ENCODE measurements around the gene BEND7.

DNA sequence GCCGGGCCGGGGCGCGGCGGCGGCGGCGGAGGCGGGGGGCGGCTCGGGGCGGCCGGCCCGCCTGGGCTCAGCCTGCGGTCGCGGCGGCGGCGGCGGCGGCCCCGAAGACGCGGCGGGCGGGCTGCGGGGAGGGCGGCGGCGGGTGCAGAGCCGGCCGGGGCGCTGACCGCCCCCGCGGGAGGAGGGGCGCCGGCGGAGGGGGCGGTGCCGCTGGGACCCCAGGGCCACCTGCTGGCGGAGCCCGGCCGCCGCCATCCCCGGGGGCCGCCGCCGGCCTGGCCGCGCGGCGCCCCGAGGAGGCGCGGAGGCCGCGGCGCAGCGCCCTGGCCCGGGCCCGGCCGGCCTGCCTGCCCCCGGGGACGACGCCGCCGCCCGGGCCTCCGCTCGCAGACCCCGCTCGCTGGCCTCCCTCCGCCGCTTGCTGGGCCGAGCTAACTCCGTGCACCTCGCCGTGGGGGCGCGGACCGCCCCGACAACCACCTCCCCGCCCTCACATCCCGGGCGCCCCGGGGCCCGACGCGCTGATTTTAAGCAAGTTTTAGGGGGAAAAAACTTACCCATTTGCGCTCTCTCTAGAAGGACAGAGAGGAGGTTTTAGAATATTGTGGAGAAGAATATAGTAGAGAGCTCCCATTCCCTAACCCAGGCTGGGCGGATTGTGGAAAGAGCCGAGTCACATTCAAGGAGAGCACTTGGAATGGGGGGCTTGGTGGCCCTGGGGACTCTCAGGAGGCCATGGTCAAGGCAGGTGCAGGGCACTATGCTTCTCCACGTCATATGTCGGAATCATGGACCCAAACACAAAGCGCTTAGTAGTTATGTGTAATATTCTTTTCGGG, at the start of gene BEND7:
- TF ChIP-seq, protein P1, sequence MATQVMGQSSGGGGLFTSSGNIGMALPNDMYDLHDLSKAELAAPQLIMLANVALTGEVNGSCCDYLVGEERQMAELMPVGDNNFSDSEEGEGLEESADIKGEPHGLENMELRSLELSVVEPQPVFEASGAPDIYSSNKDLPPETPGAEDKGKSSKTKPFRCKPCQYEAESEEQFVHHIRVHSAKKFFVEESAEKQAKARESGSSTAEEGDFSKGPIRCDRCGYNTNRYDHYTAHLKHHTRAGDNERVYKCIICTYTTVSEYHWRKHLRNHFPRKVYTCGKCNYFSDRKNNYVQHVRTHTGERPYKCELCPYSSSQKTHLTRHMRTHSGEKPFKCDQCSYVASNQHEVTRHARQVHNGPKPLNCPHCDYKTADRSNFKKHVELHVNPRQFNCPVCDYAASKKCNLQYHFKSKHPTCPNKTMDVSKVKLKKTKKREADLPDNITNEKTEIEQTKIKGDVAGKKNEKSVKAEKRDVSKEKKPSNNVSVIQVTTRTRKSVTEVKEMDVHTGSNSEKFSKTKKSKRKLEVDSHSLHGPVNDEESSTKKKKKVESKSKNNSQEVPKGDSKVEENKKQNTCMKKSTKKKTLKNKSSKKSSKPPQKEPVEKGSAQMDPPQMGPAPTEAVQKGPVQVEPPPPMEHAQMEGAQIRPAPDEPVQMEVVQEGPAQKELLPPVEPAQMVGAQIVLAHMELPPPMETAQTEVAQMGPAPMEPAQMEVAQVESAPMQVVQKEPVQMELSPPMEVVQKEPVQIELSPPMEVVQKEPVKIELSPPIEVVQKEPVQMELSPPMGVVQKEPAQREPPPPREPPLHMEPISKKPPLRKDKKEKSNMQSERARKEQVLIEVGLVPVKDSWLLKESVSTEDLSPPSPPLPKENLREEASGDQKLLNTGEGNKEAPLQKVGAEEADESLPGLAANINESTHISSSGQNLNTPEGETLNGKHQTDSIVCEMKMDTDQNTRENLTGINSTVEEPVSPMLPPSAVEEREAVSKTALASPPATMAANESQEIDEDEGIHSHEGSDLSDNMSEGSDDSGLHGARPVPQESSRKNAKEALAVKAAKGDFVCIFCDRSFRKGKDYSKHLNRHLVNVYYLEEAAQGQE (IDR thresholded peaks at IDR 0.05; ENCODE audit: borderline replicate concordance): no peak
- TF ChIP-seq, protein P1 (CRISPR knock-in tag; IDR thresholded peaks at IDR 0.05; ENCODE audit: low read depth): no peak
- no peak for TF ChIP-seq POLR3A (IDR thresholded peaks at IDR 0.05; ENCODE audit: borderline replicate concordance, extremely low read depth, insufficient read depth, insufficient read length)
- TF ChIP-seq, protein P2, sequence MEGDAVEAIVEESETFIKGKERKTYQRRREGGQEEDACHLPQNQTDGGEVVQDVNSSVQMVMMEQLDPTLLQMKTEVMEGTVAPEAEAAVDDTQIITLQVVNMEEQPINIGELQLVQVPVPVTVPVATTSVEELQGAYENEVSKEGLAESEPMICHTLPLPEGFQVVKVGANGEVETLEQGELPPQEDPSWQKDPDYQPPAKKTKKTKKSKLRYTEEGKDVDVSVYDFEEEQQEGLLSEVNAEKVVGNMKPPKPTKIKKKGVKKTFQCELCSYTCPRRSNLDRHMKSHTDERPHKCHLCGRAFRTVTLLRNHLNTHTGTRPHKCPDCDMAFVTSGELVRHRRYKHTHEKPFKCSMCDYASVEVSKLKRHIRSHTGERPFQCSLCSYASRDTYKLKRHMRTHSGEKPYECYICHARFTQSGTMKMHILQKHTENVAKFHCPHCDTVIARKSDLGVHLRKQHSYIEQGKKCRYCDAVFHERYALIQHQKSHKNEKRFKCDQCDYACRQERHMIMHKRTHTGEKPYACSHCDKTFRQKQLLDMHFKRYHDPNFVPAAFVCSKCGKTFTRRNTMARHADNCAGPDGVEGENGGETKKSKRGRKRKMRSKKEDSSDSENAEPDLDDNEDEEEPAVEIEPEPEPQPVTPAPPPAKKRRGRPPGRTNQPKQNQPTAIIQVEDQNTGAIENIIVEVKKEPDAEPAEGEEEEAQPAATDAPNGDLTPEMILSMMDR (IDR thresholded peaks at IDR 0.05 in 2 of 3, conservative IDR thresholded peaks at IDR 0.05 in 1 of 3; ENCODE audit: insufficient read depth in 2 of 3, low read depth in 1 of 3, low read length in 3 of 3): peak in 2 of 3 experiments; percentile 18 to 21; a peak in 2 of 6 replicates

Data from K562 (cell line).